Measurements from ENCODE around the gene TMEM163. TPM values are rescaled to one million over a fixed set of nuclear protein-coding genes. Genes with fewer than 3 reads are reported as not detected.

TMEM163 gene
- total RNA-seq, 4 donors from 2014 or later: 0.42 to 1.3 (median 1.1) TPM

GRCh38 chr2:134669731-134670669 lies 48.8 kb downstream of the TMEM163 start:
- intact Hi-C loops (cut with DNase I): no loop called here
- no peak for DNase-seq (ENCODE audit: extremely low spot score)
- 68% methylated on average over 9 of the region's 12 CpGs for WGBS
- no peaks in the 10 kb centered on the region for H3K9me3 ChIP-seq
- TF ChIP-seq POLR2AphosphoS5 (IDR thresholded peaks at IDR 0.05): peak in 1 of 2 donors; percentile 13
- no peak for TF ChIP-seq POLR2A (IDR thresholded peaks at IDR 0.05; ENCODE audit: low read depth)
- no peaks in the 10 kb centered on the region for H3K27me3 ChIP-seq
- H3K27ac ChIP-seq (replicated peaks in 1 of 4): no peak overlapping the region
- H3K4me1 ChIP-seq: peaks cover 0 to 3% (median 0%) of the 10 kb centered on the region in 4 donors
- H3K36me3 ChIP-seq: no peaks in the 10 kb centered on the region
- H3K4me3 ChIP-seq: no peak overlapping the region

- TF ChIP-seq POLR2AphosphoS5 (IDR thresholded peaks at IDR 0.05) (no peak), CTCF (IDR thresholded peaks at IDR 0.05) (no peak)
- Histone ChIP-seq H3K27me3 (no peaks in the 10 kb centered on the region), H3K4me3 (no peak overlapping the region), H3K9me3 (no peaks in the 10 kb centered on the region), H3K36me3 (no peaks in the 10 kb centered on the region), H3K27ac (replicated peaks in 1 of 4) (no peak overlapping the region), H3K4me1 (peaks cover 0 to 3% (median 0%) of the 10 kb centered on the region in 4 donors)
- no peak for DNase-seq (ENCODE audit: extremely low spot score)
- intact Hi-C loops (cut with DNase I): no loop called here
- WGBS: 68% methylated on average over 6 of the region's 7 CpGs
Measured at GRCh38 chr2:134668821-134669220, 50.0 kb downstream of the TMEM163 start.

GRCh38 chr2:134667541-134667940 lies 51.3 kb downstream of the TMEM163 start:
- Histone ChIP-seq H3K9me3 (no peaks in the 10 kb centered on the region), H3K27ac (replicated peaks in 1 of 4) (no peak overlapping the region), H3K36me3 (no peaks in the 10 kb centered on the region), H3K4me1 (peaks cover 0 to 3% (median 0%) of the 10 kb centered on the region in 4 donors), H3K4me3 (no peak overlapping the region), H3K27me3 (no peaks in the 10 kb centered on the region)
- no peak for DNase-seq (ENCODE audit: extremely low spot score)
- TF ChIP-seq POLR2AphosphoS5 (IDR thresholded peaks at IDR 0.05): no peak
- TF ChIP-seq POLR2A (IDR thresholded peaks at IDR 0.05; ENCODE audit: low read depth): no peak
- no peak for TF ChIP-seq EP300 (IDR thresholded peaks at IDR 0.05)
- TF ChIP-seq CTCF (IDR thresholded peaks at IDR 0.05): no peak
- WGBS: 91% methylated on average over 2 of the region's 2 CpGs
- intact Hi-C loops (cut with DNase I): no loop called here

GRCh38 chr2:134667081-134667480 lies 51.7 kb downstream of the TMEM163 start:
- Histone ChIP-seq H3K9me3 (no peaks in the 10 kb centered on the region), H3K4me1 (peaks cover 0 to 3% (median 0%) of the 10 kb centered on the region in 4 donors), H3K27me3 (no peaks in the 10 kb centered on the region), H3K36me3 (no peaks in the 10 kb centered on the region), H3K4me3 (no peak overlapping the region), H3K27ac (replicated peaks in 1 of 4) (no peak overlapping the region)
- 78% methylated on average over 4 of the region's 4 CpGs for WGBS
- TF ChIP-seq EP300 (IDR thresholded peaks at IDR 0.05) (no peak), POLR2AphosphoS5 (IDR thresholded peaks at IDR 0.05) (no peak), CTCF (IDR thresholded peaks at IDR 0.05) (no peak), POLR2A (IDR thresholded peaks at IDR 0.05; ENCODE audit: low read depth) (no peak)
- DNase-seq (ENCODE audit: extremely low spot score): peak; percentile 82
- intact Hi-C loops (cut with DNase I): no loop called here

GRCh38 chr2:134665727-134666506 lies 52.9 kb downstream of the TMEM163 start:
- TF ChIP-seq EP300 (IDR thresholded peaks at IDR 0.05) (no peak), POLR2AphosphoS5 (IDR thresholded peaks at IDR 0.05) (no peak), CTCF (IDR thresholded peaks at IDR 0.05) (no peak)
- DNase-seq (ENCODE audit: extremely low spot score): peak; percentile 81
- no peak overlapping the region for H3K4me3 ChIP-seq
- WGBS: 68% methylated on average over 7 of the region's 7 CpGs
- no peaks in the 10 kb centered on the region for H3K27me3 ChIP-seq
- H3K4me1 ChIP-seq: no peaks in the 10 kb centered on the region
- H3K36me3 ChIP-seq: no peaks in the 10 kb centered on the region
- H3K9me3 ChIP-seq: no peaks in the 10 kb centered on the region
- intact Hi-C loops (cut with DNase I): no loop called here
- H3K27ac ChIP-seq (replicated peaks in 1 of 4): no peak overlapping the region

Measured in esophagus muscularis mucosa (tissue), 4 donors.